HT1080 (cell line): ENCODE results near the gene NPHP3. TPM values are rescaled to one million over a fixed set of nuclear protein-coding genes. Genes with fewer than 3 reads are reported as not detected.
"Not testable (repeated sequence)": the region's sequence is repeated elsewhere in the genome, so short reads cannot be mapped to it uniquely, and the experiment has no call there.

Experiments used
- DNase-seq: peaks from one replicate; pipeline ENCODE4 v3.0.0-alpha.2; 2015; ENCODE audit warnings: low read depth
- total RNA-seq: library from RNA; depleted of rRNA; stranded (reverse); fragments of >200 nt; shearing (Covaris generic); gene quantifications from 2 replicates; pipeline ENCODE4 v1.2.3, GENCODE V29; 2014; rRNA removed

Gene NPHP3
- total RNA-seq, 1 experiment from 2014 or later: 12.6 TPM

DNA sequence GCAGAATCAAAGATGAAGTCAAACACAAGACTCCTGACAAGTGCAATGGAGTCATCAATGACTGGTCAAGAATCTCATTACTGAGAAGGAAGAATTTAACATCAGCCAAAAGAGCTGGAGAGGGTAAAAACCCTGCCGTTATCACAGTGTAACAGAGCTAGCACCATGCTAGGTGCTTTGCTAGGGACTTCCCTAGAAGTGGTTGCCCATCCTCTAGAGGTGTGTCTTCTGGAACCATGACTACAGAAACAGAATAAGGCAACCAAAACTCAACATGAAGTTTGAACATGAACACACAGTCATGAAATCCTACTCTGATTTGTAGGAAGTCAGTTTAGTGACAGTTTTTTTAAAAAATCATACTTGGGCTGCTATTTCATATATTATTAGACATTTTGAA, 72.1 kb downstream of the NPHP3 start:
- no peak for DNase-seq

DNA sequence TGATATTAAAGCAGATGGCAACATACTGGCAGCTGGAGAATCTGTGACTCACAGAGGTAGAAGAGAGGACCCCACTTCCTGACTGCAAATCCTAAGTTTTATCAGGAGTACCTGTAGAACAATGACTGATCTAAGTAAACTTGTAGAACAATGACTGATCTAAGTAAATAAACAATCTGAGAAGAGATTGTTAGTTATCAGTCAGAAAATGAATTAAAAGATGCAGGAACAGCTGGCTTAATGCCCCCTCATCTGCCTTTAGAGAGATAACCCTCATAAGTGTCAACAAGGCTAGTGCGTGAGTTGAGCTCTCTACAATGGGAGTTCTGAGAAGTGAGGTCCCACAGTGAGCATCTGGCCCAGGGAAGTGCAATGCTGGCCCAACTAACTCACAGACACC, 77.2 kb downstream of the NPHP3 start:
- peak; percentile 51 for DNase-seq

DNA sequence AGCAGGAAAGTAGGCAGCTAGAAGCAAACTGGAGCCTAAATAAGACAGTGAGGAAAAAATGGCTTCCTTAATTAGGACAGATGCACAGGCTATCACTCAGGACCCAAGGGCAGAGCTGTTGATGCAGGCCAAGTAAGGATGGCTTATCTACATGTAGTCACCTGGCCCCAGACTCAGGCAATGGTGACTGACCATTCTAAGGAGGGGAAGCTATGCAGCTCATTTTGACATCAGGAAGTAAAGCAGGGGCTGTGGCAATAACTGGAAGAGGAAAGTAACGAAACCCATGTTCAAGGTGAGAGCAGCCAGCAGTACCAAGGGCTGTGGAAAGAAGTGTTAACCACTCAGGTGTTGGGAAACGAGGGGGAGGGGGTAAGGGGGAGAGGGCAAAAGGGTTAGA, 78.8 kb downstream of the NPHP3 start:
- no peak for DNase-seq

DNA sequence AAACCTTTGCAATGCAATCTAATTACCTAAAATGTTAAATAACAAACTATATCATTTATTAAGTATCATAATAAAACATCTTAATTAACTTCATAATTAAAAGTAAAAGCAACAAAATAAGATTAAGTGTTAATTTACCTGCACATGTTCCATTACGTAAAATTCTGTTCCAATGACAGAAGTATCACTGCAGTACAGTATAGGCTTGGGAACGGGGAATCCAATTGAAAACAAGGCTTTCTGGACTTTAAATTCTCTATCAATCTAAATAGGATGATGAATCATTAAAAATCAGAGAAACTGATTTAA, 79.7 kb downstream of the NPHP3 start:
- DNase-seq: no peak

DNA sequence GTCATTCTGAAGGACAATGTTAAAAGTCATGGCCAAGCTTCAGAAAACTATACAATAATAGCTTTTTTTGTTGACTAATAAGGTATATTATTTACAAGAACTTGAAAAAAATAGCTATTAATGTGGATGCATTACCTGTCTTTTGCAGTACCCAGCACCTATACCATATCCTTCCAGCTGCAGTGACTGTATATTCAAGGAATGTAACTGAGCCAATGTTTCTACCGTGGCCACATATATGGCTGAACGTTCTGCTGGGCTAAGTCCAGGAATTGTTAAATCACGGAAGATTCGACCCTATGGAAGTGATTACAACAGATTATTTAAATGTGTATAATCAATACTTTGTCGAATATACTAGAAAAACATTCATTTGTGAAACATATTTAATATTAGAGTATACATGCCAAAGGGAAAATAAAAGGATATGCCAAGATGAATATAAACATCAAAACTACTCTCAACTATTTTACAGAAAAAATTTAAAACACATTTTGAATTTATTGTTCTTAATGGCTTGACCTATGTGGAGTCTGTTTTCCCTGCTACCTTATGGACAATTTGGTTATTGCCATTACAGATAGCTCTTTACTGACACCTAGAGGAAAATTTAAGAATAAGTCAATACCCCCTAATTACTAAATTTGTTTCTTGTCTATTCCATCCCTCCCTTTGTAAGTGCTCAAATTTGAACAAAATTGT, 80.2 kb downstream of the NPHP3 start:
- DNase-seq: peak; percentile 64

DNA sequence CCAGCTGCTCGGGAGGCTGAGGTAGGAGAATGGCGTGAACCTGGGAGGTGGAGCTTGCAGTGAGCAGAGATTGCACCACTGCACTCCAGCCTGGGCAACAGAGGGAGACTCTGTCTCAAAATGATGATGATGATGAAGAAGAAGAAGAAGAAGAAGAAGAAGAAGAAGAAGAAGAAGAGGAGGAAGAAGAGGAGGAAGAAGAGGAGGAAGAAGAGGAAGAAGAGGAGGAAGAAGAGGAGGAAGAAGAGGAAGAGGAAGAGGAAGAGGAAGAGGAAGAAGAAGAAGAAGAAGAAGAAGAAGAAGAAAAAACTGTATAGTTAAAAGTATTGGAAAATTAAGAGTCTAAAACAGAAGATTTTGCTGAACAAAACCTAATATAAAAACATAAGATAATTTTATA, 80.8 kb downstream of the NPHP3 start:
- not testable (repeated sequence) for DNase-seq

DNA sequence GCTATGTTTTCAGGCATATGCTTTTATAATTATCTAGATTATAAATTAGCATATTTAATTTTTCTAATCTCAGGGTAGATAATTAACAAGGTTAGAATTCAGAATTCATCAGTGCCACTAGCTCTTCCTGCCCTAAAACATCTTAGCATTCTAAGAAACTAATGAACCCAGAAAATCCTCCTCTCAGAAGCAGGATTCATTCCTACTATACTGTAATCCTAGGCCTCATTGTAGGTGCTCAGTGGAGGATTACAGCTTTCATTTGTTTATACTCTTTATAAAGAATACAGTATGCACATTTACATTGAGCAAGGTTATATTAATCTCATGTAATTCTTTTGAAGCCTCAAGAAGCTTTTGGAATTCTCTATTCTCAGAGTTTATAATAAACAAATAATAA, 83.5 kb downstream of the NPHP3 start:
- no peak for DNase-seq

DNA sequence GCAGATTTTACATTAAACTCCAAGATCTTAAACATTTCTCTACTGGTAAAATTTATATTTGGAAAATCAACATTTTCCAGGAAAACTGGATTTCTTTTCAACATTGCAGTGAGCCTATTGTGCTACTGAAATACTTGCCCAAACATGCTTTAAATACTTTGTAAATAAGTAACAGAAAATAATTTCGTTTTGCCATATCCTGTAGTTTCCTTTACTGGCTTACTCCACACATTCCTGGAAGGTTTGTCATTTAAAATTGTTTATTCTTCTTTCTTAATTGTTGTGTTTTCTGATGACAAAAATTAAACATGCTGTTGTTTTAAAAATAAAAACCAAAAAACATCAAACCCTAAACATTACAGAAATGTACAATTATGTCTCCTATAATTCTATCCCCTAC, 84.6 kb downstream of the NPHP3 start:
- no peak for DNase-seq

DNA sequence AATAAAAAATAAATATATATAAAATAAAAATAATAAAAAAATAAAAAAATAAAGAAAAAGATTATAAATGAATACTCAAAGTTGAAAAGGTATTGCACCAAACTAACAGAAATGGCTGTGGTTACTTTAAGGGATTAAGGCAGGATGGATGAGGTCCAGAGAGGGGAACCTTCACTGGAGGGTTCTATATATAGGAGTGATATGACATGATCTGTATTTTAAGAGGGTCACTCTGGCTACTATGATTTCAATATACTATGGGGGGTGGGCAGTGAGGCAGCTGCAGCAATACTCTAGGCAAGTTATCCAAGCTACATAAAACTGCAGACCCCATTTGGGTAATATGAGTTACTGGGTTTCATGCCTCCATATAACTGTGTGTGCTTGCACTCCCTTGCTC, 87.2 kb downstream of the NPHP3 start:
- no peak for DNase-seq

Other genes with a start within 250 kb of the NPHP3 start
- gene ACKR4, start 125.1 kb downstream of the NPHP3 start, total RNA-seq: not detected in 2 replicates
- 13.8 and 20.2 TPM in 2 replicates for gene ACAD11, start 62.6 kb downstream of the NPHP3 start, total RNA-seq
- gene UBA5, start 62.1 kb downstream of the NPHP3 start, total RNA-seq: 63.4 and 63.9 TPM in 2 replicates